Ishikawa (cell line): ENCODE data around the gene ATP6V1C2.

Experiments used
- CEBPB ChIP-seq: IDR thresholded peaks from 2 replicates; pipeline ENCODE4 v1.6.1; 2012
- CREB1 ChIP-seq: IDR thresholded peaks from 2 replicates; pipeline ENCODE4 v1.6.1; 2012; ENCODE audit warnings: low read depth
- EGR1 ChIP-seq: IDR thresholded peaks from 2 replicates; pipeline ENCODE4 v1.6.1; 2012
- EP300 ChIP-seq: IDR thresholded peaks from 2 replicates; pipeline ENCODE4 v1.6.1; 2012; ENCODE audit warnings: borderline replicate concordance
- FOXM1 ChIP-seq: IDR thresholded peaks from 2 replicates; pipeline ENCODE4 v1.6.1; 2012; ENCODE audit warnings: low read depth, borderline replicate concordance
- NFIC ChIP-seq: IDR thresholded peaks from 2 replicates; pipeline ENCODE4 v1.6.1; 2012
- RAD21 ChIP-seq: IDR thresholded peaks from 2 replicates; pipeline ENCODE4 v1.6.1; 2012; ENCODE audit warnings: low read depth
- TAF1 ChIP-seq: IDR thresholded peaks from 2 replicates; pipeline ENCODE4 v1.6.1; 2012; ENCODE audit warnings: low read depth, mild to moderate bottlenecking
- TCF12 ChIP-seq: IDR thresholded peaks from 2 replicates; pipeline ENCODE4 v1.6.1; 2012; ENCODE audit warnings: low read depth
- TEAD4 ChIP-seq: IDR thresholded peaks from 2 replicates; pipeline ENCODE4 v1.6.1; 2012
- YY1 ChIP-seq: IDR thresholded peaks from 2 replicates; pipeline ENCODE4 v1.6.1; 2012; ENCODE audit warnings: low read depth
- ZBTB7A ChIP-seq: IDR thresholded peaks from 2 replicates; pipeline ENCODE4 v1.6.1; 2012; ENCODE audit warnings: low read depth
- TF ChIP-seq, protein P1 (sequence below): IDR thresholded peaks from 2 replicates; pipeline ENCODE4 v1.6.1; 2012
- TF ChIP-seq, protein P2 (sequence below): IDR thresholded peaks from 2 replicates; pipeline ENCODE4 v1.6.1; 2012; ENCODE audit warnings: low read depth, mild to moderate bottlenecking
- TF ChIP-seq, protein P3 (sequence below): IDR thresholded peaks from 2 replicates; pipeline ENCODE4 v1.6.1; 2012

ATP6V1C2 gene

GRCh38 chr2:10772868-10773215 lies 51.4 kb downstream of the ATP6V1C2 start:
- TF ChIP-seq ZBTB7A (no peak), NFIC (no peak), EP300 (no peak), FOXM1 (no peak), EGR1 (no peak), TCF12 (no peak), YY1 (no peak), RAD21 (no peak), CREB1 (no peak)
- TF ChIP-seq, protein P1, sequence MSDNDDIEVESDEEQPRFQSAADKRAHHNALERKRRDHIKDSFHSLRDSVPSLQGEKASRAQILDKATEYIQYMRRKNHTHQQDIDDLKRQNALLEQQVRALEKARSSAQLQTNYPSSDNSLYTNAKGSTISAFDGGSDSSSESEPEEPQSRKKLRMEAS: no peak
- TF ChIP-seq, protein P2, sequence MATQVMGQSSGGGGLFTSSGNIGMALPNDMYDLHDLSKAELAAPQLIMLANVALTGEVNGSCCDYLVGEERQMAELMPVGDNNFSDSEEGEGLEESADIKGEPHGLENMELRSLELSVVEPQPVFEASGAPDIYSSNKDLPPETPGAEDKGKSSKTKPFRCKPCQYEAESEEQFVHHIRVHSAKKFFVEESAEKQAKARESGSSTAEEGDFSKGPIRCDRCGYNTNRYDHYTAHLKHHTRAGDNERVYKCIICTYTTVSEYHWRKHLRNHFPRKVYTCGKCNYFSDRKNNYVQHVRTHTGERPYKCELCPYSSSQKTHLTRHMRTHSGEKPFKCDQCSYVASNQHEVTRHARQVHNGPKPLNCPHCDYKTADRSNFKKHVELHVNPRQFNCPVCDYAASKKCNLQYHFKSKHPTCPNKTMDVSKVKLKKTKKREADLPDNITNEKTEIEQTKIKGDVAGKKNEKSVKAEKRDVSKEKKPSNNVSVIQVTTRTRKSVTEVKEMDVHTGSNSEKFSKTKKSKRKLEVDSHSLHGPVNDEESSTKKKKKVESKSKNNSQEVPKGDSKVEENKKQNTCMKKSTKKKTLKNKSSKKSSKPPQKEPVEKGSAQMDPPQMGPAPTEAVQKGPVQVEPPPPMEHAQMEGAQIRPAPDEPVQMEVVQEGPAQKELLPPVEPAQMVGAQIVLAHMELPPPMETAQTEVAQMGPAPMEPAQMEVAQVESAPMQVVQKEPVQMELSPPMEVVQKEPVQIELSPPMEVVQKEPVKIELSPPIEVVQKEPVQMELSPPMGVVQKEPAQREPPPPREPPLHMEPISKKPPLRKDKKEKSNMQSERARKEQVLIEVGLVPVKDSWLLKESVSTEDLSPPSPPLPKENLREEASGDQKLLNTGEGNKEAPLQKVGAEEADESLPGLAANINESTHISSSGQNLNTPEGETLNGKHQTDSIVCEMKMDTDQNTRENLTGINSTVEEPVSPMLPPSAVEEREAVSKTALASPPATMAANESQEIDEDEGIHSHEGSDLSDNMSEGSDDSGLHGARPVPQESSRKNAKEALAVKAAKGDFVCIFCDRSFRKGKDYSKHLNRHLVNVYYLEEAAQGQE: no peak
- TF ChIP-seq, protein P3, sequence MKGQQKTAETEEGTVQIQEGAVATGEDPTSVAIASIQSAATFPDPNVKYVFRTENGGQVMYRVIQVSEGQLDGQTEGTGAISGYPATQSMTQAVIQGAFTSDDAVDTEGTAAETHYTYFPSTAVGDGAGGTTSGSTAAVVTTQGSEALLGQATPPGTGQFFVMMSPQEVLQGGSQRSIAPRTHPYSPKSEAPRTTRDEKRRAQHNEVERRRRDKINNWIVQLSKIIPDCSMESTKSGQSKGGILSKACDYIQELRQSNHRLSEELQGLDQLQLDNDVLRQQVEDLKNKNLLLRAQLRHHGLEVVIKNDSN: no peak

- TF ChIP-seq TAF1 (no peak), CEBPB (no peak), CREB1 (no peak), EGR1 (no peak), RAD21 (no peak), FOXM1 (no peak), YY1 (no peak), EP300 (no peak), NFIC (no peak), TEAD4 (no peak)
- TF ChIP-seq, protein P2: no peak
- TF ChIP-seq, protein P1: no peak
- TF ChIP-seq, protein P3: no peak
These were observed 52.5 kb downstream of the ATP6V1C2 start for GRCh38 chr2:10773821-10774341.

GRCh38 chr2:10774394-10774793 lies 53.0 kb downstream of the ATP6V1C2 start:
- TF ChIP-seq TAF1 (no peak), EGR1 (no peak), RAD21 (no peak), CREB1 (no peak), EP300 (no peak), CEBPB (no peak), NFIC (no peak), FOXM1 (no peak), ZBTB7A (no peak), YY1 (no peak), TEAD4 (no peak), TCF12 (no peak)
- TF ChIP-seq, protein P1: no peak
- TF ChIP-seq, protein P2: no peak
- TF ChIP-seq, protein P3: no peak

DNA sequence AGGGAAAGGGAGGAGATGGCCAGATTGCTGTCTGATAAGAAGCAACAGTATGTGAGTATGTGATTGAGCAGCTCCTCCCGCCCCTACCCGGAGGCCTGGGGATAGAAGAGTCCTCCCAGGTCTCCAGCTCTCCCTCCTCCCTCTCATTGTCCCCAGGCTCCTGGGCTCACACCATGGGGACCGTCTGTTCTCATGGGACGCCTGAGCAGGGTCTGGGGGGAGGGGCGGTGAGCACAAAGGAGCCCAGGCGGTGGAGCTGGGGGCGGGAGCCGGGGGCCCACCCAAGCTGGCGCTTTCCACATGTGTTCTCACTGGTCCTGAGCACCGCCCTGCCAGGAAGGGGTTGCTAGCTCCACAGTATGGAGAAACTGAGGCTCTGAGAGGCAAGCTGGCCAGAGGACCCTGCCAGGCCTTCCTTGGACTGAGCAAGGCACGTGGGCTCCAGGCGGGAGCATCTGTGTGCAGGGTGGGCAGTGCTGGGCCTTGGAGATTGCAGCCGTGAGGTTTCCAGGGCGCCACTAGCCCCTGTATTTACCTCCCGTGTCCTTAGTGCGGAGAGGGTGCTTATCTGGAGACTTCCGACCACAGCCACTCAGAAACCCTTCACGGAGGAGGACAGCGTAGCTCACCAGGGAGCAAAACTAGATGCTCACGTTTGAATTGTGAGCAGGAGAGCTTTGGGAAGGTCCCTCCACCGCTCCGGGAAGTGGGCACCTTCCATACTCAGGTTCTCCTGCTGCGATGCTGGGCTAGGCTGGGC lies 53.8 kb downstream of the ATP6V1C2 start:
- TF ChIP-seq TAF1 (no peak), YY1 (no peak)
- TF ChIP-seq, protein P2: no peak
- TF ChIP-seq, protein P1: no peak
